ENCODE results near the gene CFAP46. TPM values are rescaled to one million over a fixed set of nuclear protein-coding genes. Genes with fewer than 3 reads are reported as not detected.

CFAP46 gene
- total and polyA plus RNA-seq, 9 of the 15 experiments (the other 6 are each of a cell fraction or from before 2014, with no cell fraction given), result not detected

- TF ChIP-seq MAFG (tag; conservative IDR thresholded peaks at IDR 0.05) (no peak), ZNF263 (CRISPR knock-in tag; IDR thresholded peaks at IDR 0.05; ENCODE audit: borderline replicate concordance) (0 out of 2 replicates have a peak, but pooled peaks have one; percentile 58)
- in situ Hi-C loops (cut with MboI) (no loop called here), intact Hi-C loops (cut with micrococcal nuclease) (no loop called here)
- POLR2A ChIA-PET, result no interaction called here
- DNase-seq (ENCODE audit: extremely low read depth in 1 of 4, low spot score in 3 of 4), result no peak
- FAIRE-seq, result no peak
- Histone ChIP-seq H3K4me1 (replicated peaks in 1 of 2; ENCODE audit: control insufficient read depth in 2 of 2, insufficient read depth in 2 of 2, low read length in 2 of 2) (no peaks in the 10 kb centered on the region), H2AFZ (ENCODE audit: low read depth, low read length) (no peak overlapping the region), H3K27ac (ENCODE audit: extremely low read depth, low read depth, low read length) (no peak overlapping the region), H4K20me1 (replicated peaks; ENCODE audit: control insufficient read depth, insufficient read depth, low read length) (no peaks in the 10 kb centered on the region), H3K79me2 (ENCODE audit: control insufficient read depth, insufficient read depth, low read length) (no peaks in the 10 kb centered on the region), H3K36me3 (ENCODE audit: control insufficient read depth, insufficient read depth, low read length) (no peaks in the 10 kb centered on the region), H3K27me3 (ENCODE audit: control insufficient read depth in 2 of 2, insufficient read depth in 2 of 2, low read length in 2 of 2) (no peaks in the 10 kb centered on the region), H3K4me3 (no peak overlapping the region), H3K4me2 (ENCODE audit: insufficient read depth, low read length) (no peak overlapping the region), H3K9me3 (replicated peaks; ENCODE audit: control insufficient read depth, insufficient read depth, low read depth, low read length) (no peaks in the 10 kb centered on the region), H3K9ac (ENCODE audit: insufficient read depth in 1 of 2, low read depth in 2 of 2, low read length in 2 of 2) (no peak overlapping the region), H3K9me1 (ENCODE audit: control insufficient read depth, insufficient read depth, low read length) (no peaks in the 10 kb centered on the region)
- BruUV-seq (replicated peaks), result no TSS peak
- ATAC-seq, result no peak
- CTCF ChIA-PET (ENCODE audit: low intra/inter-chr PET ratio), result no interaction called here
- WGBS (ENCODE audit: insufficient coverage, low coverage, missing lambda C conversion rate), result 49% methylated on average over 10 of the region's 22 CpGs
These were observed 167.2 kb downstream of the CFAP46 start for GRCh38 chr10:132774902-132775863.

GRCh38 chr10:132774181-132774901 is 168.0 kb downstream of the CFAP46 start:
- Histone ChIP-seq H3K4me3 (no peak overlapping the region), H2AFZ (ENCODE audit: low read depth, low read length) (no peak overlapping the region), H3K27me3 (ENCODE audit: control insufficient read depth in 2 of 2, insufficient read depth in 2 of 2, low read length in 2 of 2) (no peaks in the 10 kb centered on the region), H3K27ac (ENCODE audit: extremely low read depth, low read depth, low read length) (no peak overlapping the region), H3K4me2 (ENCODE audit: insufficient read depth, low read length) (no peak overlapping the region), H3K9ac (ENCODE audit: insufficient read depth in 1 of 2, low read depth in 2 of 2, low read length in 2 of 2) (no peak overlapping the region), H3K9me1 (ENCODE audit: control insufficient read depth, insufficient read depth, low read length) (no peaks in the 10 kb centered on the region), H3K36me3 (ENCODE audit: control insufficient read depth, insufficient read depth, low read length) (no peaks in the 10 kb centered on the region), H4K20me1 (replicated peaks; ENCODE audit: control insufficient read depth, insufficient read depth, low read length) (no peaks in the 10 kb centered on the region), H3K9me3 (replicated peaks; ENCODE audit: control insufficient read depth, insufficient read depth, low read depth, low read length) (no peaks in the 10 kb centered on the region), H3K79me2 (ENCODE audit: control insufficient read depth, insufficient read depth, low read length) (no peaks in the 10 kb centered on the region), H3K4me1 (replicated peaks in 1 of 2; ENCODE audit: control insufficient read depth in 2 of 2, insufficient read depth in 2 of 2, low read length in 2 of 2) (no peaks in the 10 kb centered on the region)
- intact Hi-C loops (cut with micrococcal nuclease) (no loop called here), in situ Hi-C loops (cut with MboI) (no loop called here)
- BruUV-seq (replicated peaks), result no TSS peak
- ChIA-PET CTCF (ENCODE audit: low intra/inter-chr PET ratio) (no interaction called here), POLR2A (no interaction called here)
- 80% methylated on average over 19 of the region's 29 CpGs for WGBS (ENCODE audit: insufficient coverage, low coverage, missing lambda C conversion rate)
- FAIRE-seq (no peak), ATAC-seq (no peak), DNase-seq (ENCODE audit: extremely low read depth in 1 of 4, low spot score in 3 of 4) (no peak)
- TF ChIP-seq USF2 (CRISPR knock-in tag; IDR thresholded peaks at IDR 0.05) (no peak), NRF1 (conservative IDR thresholded peaks at IDR 0.05 in 1 of 2, IDR thresholded peaks at IDR 0.05 in 1 of 2) (no peak), ZFX (CRISPR knock-in tag; IDR thresholded peaks at IDR 0.05) (no peak), GABPB1 (CRISPR knock-in tag; IDR thresholded peaks at IDR 0.05) (no peak), HOMEZ (CRISPR knock-in tag; IDR thresholded peaks at IDR 0.05) (no peak), SOX6 (IDR thresholded peaks at IDR 0.05) (no peak), FOXP4 (CRISPR knock-in tag; IDR thresholded peaks at IDR 0.05; ENCODE audit: borderline replicate concordance) (no peak)
